NCI-H187 treated with DMSO at 0.1 percent for 48 hours (cell line): ENCODE results near the gene KLHDC8A.
"Not testable (repeated sequence)": the region's sequence is repeated elsewhere in the genome, so short reads cannot be mapped to it uniquely, and the experiment has no call there.

Experiments used
- DNase-seq: peaks from one replicate; lab custom pipeline; 2025; lab: John Stamatoyannopoulos, UW

Gene KLHDC8A, protein sequence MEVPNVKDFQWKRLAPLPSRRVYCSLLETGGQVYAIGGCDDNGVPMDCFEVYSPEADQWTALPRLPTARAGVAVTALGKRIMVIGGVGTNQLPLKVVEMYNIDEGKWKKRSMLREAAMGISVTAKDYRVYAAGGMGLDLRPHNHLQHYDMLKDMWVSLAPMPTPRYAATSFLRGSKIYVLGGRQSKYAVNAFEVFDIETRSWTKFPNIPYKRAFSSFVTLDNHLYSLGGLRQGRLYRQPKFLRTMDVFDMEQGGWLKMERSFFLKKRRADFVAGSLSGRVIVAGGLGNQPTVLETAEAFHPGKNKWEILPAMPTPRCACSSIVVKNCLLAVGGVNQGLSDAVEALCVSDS

GRCh38 chr1:205356440-205357139 lies at the start of gene KLHDC8A:
Gene KLHDC8A (minus strand): TSS chr1:205356922. CDS start chr1:205343604, 13,318 bp downstream.
- DNase-seq = peak; percentile 28

DNA sequence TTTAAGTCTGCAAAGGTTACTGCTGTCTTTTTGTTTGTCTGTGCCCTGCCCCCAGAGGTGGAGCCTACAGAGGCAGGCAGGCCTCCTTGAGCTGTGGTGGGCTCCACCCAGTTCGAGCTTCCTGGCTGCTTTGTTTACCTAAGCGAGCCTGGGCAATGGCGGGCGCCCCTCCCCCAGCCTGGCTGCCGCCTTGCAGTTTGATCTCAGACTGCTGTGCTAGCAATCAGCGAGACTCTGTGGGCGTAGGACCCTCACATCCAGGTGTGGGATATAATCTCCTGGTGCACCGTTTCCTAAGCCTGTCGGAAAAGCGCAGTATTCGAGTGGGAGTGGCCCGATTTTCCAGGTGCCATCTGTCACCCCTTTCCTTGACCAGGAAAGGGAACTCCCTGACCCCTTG lies 49.5 kb upstream of the KLHDC8A start:
- not testable (repeated sequence) for DNase-seq

GRCh38 chr1:205404484-205404883 lies 47.8 kb upstream of the KLHDC8A start:
- DNase-seq = not testable (repeated sequence)

GRCh38 chr1:205398586-205398985 lies 41.9 kb upstream of the KLHDC8A start:
- no peak for DNase-seq

GRCh38 chr1:205396967-205397616 lies 40.4 kb upstream of the KLHDC8A start:
- peak; percentile 86 for DNase-seq

GRCh38 chr1:205395616-205396015 lies 38.9 kb upstream of the KLHDC8A start:
- DNase-seq = no peak

- DNase-seq = no peak
Observed at GRCh38 chr1:205392650-205393049, 35.9 kb upstream of the KLHDC8A start.

DNA sequence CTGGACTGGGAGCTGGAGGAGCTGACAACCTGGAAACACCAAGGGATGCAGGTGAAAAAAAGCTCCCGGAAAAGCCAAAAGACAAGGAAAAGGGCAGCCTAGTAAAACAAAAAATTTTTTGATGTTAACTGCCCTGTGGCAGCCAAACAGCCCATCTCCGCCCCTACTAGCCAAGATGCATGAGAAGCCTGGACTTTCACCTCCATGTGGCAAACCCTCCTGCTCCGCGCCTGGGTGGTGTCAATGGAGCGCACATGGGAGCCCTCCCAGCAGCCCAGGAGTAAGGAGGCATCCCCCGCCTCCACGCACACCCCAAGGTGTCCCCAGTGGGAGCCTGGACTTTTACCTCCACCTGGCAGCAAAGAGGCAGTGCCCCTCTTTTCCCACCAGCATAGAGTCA lies 34.7 kb upstream of the KLHDC8A start:
- no peak for DNase-seq

- no peak for DNase-seq
Observed at GRCh38 chr1:205387845-205388244, 31.1 kb upstream of the KLHDC8A start.

DNA sequence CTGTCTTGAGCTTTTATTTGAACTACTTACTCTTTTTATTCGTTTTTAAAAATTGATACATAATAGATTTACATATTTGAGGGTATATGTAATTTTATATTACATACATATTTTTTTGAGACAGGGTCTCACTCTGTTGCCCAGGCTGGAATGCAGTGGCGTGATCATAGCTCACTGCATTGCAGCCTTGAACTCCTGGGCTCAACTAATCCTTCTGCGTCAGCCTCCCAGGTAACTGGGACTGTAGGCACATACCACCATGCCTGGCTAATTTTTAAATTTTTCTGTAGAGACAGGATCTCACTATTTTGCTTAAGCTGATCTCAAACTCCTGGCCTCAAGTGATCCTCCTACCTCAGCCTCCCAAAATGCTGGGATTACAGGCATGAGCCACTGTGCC lies 26.3 kb upstream of the KLHDC8A start:
- not testable (repeated sequence) for DNase-seq

GRCh38 chr1:205382561-205382960 lies 25.8 kb upstream of the KLHDC8A start:
- DNase-seq = no peak

GRCh38 chr1:205381305-205381704 lies 24.6 kb upstream of the KLHDC8A start:
- DNase-seq = no peak

GRCh38 chr1:205380882-205381281 lies 24.2 kb upstream of the KLHDC8A start:
- no peak for DNase-seq

- no peak for DNase-seq
Observed at GRCh38 chr1:205379056-205379455, 22.3 kb upstream of the KLHDC8A start.

GRCh38 chr1:205377355-205377754 lies 20.6 kb upstream of the KLHDC8A start:
- no peak for DNase-seq

DNA sequence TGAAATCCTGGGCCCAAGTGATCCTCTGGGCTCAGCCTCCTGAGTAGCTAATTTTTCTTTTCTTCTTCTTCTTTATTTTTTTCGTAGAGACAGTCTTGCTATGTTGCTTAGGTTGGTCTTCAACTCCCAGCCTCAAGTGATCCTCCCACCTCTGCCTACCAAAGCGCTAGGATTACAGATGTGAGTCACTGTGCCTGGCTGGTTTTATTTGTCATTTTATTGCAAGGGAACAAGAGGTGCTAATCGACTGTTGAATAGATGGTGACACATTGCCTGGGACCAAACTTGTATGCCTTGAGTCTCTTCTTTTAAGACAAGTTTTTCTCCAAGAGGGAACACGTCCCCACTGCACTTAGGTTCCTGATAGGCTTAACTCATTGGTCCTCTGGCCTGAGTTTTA lies 20.0 kb upstream of the KLHDC8A start:
- DNase-seq = no peak

GRCh38 chr1:205375835-205376545 lies 19.3 kb upstream of the KLHDC8A start:
- peak; percentile 66 for DNase-seq

GRCh38 chr1:205374210-205375078 lies 17.7 kb upstream of the KLHDC8A start:
- no peak for DNase-seq

DNA sequence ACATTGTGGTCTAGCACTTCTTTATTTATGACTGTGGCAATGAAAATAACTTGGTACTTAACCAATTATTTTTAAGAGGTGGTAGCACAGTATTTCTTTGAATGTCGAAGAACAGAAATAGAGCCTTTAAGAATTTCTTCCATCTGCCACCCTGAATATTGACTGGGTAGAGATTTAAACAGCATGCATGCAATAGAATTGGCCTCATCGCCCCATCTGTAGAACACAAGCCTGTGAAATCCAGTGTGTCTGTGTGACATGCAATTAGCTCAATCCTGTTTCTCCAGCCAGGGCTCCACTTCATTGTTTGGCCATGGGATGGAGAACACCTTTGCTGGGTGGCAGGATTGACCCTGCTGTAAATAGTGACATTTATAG lies 17.1 kb upstream of the KLHDC8A start:
- DNase-seq = no peak

GRCh38 chr1:205373022-205373797 lies 16.5 kb upstream of the KLHDC8A start:
- no peak for DNase-seq
